MG63 (cell line): ENCODE measurements around the gene GABPB2. TPM values are rescaled to one million over a fixed set of nuclear protein-coding genes. Genes with fewer than 3 reads are reported as not detected.
A peak's percentile ranks its signal among the peaks of the same experiment; 100 is the strongest.

Experiments used
- DNase-seq: peaks from one replicate; pipeline ENCODE4 v3.0.0-alpha.2; 2020
- H3K27me3 ChIP-seq: fragments of 250-450 bp; sonication (Bioruptor Pico); 2 replicates; pipeline ENCODE4 v1.5.1; 2020; ENCODE audit warnings: mild to moderate bottlenecking, moderate library complexity
- H3K36me3 ChIP-seq: fragments of 250-450 bp; sonication (Bioruptor Pico); 2 replicates; pipeline ENCODE4 v1.5.1; 2020; ENCODE audit warnings: mild to moderate bottlenecking, moderate library complexity
- H3K4me3 ChIP-seq: fragments of 250-450 bp; sonication (Bioruptor Pico); 2 replicates; pipeline ENCODE4 v1.5.1; 2020; ENCODE audit warnings: mild to moderate bottlenecking, moderate library complexity
- H3K9me3 ChIP-seq: fragments of 250-450 bp; sonication (Bioruptor Pico); 2 replicates; pipeline ENCODE4 v1.5.1; 2020; ENCODE audit warnings: mild to moderate bottlenecking, moderate library complexity
- total RNA-seq: library from RNA; depleted of rRNA; stranded (reverse); fragments of >200 nt; shearing (Covaris generic); gene quantifications from 2 replicates; pipeline ENCODE4 v1.2.3, GENCODE V29; 2014; ENCODE audit warnings: low replicate concordance; rRNA removed

Gene GABPB2
- 2.2 and 13.6 TPM in 2 replicates for total RNA-seq

DNA sequence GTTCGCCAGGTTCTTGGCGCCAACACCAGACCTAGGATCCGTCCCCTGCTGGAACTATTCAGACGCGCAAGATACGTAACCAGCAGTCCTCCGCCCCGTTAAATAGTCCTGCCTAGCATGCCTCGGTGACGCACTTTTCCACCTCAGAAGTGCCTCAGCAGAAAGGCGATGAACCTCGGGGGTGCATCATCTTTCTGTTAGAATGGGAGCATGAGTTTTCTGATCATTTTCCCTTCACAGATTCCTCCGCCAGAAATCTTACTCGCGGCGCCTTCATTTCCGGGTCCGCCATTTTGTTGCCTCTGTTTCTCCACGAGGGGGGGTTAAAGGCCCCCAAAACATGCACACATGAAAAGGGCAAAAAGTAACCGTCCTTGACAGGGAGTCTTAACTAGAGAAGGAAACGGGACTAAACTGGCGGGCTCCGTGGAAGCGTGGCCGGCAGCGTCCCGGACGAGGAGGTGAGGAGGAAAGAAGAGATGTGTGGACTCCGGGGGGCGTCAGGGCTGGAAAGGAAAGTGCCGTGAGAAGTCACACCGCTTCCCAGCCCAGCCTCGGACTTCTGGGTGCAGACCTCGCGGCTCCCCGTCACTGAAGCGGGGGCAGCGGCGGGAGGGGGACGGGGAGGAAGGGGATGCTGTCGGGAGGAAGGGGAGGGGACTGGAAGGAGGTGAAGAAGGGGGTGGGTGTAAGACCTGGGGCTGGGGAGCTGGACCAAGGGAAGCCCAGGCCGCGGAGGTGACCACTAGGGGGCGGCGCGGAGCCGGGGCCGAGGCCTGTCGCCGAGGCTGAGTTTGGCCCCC is at the start of gene GABPB2:
Gene GABPB2 (plus strand): TSS at position 288 of the 803 bp plus-strand sequence. CDS start 17,429 bp downstream, outside the sequence.
- Histone ChIP-seq H3K4me3 (peak within 1 kb of the TSS; percentile 90), H3K9me3 (no peaks in the 10 kb centered on the region), H3K36me3 (peaks cover 9% of the 10 kb centered on the region; the same call in 1 of the 2 replicates), H3K27me3 (no peaks in the 10 kb centered on the region)
- DNase-seq = peak; percentile 98

- peak; percentile 53 for DNase-seq
- H3K36me3 ChIP-seq = peaks cover 33% of the 10 kb centered on the region
- H3K27me3 ChIP-seq = no peaks in the 10 kb centered on the region
- H3K4me3 ChIP-seq = no peak overlapping the region
- H3K9me3 ChIP-seq = no peaks in the 10 kb centered on the region
Measured at GRCh38 chr1:151024540-151025146, 45.9 kb upstream of the GABPB2 start.

- Histone ChIP-seq H3K4me3 (no peak overlapping the region), H3K9me3 (no peaks in the 10 kb centered on the region), H3K27me3 (no peaks in the 10 kb centered on the region), H3K36me3 (peaks cover 43% of the 10 kb centered on the region)
- no peak for DNase-seq
Measured at GRCh38 chr1:151026460-151026859, 44.1 kb upstream of the GABPB2 start.

- Histone ChIP-seq H3K4me3 (no peak overlapping the region), H3K27me3 (no peaks in the 10 kb centered on the region), H3K9me3 (no peaks in the 10 kb centered on the region), H3K36me3 (peaks cover 50% of the 10 kb centered on the region)
- no peak for DNase-seq
Measured at GRCh38 chr1:151032164-151032563, 38.4 kb upstream of the GABPB2 start.

DNA sequence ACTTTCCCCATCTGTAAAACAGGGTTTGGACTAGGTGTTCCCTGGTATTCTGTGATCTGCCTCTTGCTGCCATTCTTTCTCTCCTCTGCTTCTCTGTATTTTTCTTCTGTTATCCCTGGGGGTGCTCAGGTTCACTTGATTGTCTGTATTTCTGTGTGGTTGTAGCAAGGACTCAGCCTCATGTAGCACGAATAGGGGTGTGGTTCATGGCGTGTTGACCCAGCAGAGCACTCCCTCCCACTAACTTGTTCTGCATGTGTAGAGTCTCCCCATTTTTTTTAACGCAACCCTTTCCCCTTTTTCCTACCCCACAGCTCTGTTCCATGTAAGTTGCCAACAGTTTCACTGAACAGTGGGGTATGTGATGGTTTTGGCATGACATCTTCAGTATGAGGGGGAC is 35.4 kb upstream of the GABPB2 start:
- DNase-seq = no peak
- H3K27me3 ChIP-seq = no peaks in the 10 kb centered on the region
- H3K36me3 ChIP-seq = peaks cover 39% of the 10 kb centered on the region
- no peaks in the 10 kb centered on the region for H3K9me3 ChIP-seq
- H3K4me3 ChIP-seq = no peak overlapping the region

- Histone ChIP-seq H3K36me3 (peaks cover 31% of the 10 kb centered on the region), H3K9me3 (no peaks in the 10 kb centered on the region), H3K27me3 (no peaks in the 10 kb centered on the region), H3K4me3 (no peak within 1 kb of the TSS)
- no peak for DNase-seq
Measured at GRCh38 chr1:151036356-151036755, 34.2 kb upstream of the GABPB2 start, which contains the start of gene BNIPL. Gene BNIPL, plus strand, starts transcription at chr1:151036586. Its CDS starts 140 bp downstream, at chr1:151036726.

GRCh38 chr1:151037032-151037431 is 33.5 kb upstream of the GABPB2 start:
- no peak for DNase-seq

GRCh38 chr1:151039521-151039920 is 31.0 kb upstream of the GABPB2 start:
- no peaks in the 10 kb centered on the region for H3K27me3 ChIP-seq
- peaks cover 15% of the 10 kb centered on the region for H3K36me3 ChIP-seq
- no peak overlapping the region for H3K4me3 ChIP-seq
- no peaks in the 10 kb centered on the region for H3K9me3 ChIP-seq
- no peak for DNase-seq

More at GRCh38 chr1:151037032-151037431, 33.5 kb upstream of the GABPB2 start:
- H3K4me3 ChIP-seq = no peak overlapping the region
- H3K36me3 ChIP-seq = peaks cover 25% of the 10 kb centered on the region
- H3K9me3 ChIP-seq = no peaks in the 10 kb centered on the region
- no peaks in the 10 kb centered on the region for H3K27me3 ChIP-seq

DNA sequence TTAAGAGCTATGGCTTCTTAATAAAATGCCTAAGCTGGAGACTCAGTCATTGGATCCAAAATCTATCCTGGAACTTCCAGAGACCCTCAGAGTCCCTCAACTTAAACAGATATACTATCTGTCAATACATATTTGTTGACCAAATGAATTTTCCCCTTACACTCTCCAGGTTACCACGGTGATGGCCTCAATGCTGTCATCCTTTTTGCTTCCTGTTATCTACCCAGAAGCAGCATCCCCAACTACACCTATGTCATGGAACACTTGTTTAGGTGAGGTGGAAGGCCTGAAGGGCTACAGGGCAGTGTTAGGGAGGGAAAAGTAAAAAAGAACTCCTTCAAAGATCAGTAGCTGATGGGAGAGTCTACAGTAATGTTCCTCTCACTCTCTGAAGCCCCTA is 27.4 kb upstream of the GABPB2 start:
- Histone ChIP-seq H3K27me3 (no peaks in the 10 kb centered on the region), H3K36me3 (peaks cover 4% of the 10 kb centered on the region; the same call in 1 of the 2 replicates), H3K4me3 (no peak overlapping the region), H3K9me3 (no peaks in the 10 kb centered on the region)
- no peak for DNase-seq

DNA sequence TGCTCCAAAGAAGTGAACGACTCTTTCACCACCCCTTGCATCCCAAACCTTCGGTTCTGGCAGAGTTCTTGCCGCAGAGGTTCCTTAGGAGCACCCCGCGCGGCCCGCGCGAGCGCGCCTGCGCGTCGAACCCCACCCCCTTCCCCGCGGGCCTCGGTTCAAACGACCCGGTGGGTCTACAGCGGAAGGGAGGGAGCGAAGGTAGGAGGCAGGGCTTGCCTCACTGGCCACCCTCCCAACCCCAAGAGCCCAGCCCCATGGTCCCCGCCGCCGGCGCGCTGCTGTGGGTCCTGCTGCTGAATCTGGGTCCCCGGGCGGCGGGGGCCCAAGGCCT is 23.0 kb upstream of the GABPB2 start, which contains the start of gene C1orf56:
Gene C1orf56 (plus strand): TSS at position 161 of the 334 bp plus-strand sequence. CDS start 97 bp downstream, at position 258.
- H3K36me3 ChIP-seq = peaks cover 21% of the 10 kb centered on the region
- no peaks in the 10 kb centered on the region for H3K27me3 ChIP-seq
- peak within 1 kb of the TSS; percentile 71 for H3K4me3 ChIP-seq
- peak; percentile 77 for DNase-seq
- no peaks in the 10 kb centered on the region for H3K9me3 ChIP-seq

DNA sequence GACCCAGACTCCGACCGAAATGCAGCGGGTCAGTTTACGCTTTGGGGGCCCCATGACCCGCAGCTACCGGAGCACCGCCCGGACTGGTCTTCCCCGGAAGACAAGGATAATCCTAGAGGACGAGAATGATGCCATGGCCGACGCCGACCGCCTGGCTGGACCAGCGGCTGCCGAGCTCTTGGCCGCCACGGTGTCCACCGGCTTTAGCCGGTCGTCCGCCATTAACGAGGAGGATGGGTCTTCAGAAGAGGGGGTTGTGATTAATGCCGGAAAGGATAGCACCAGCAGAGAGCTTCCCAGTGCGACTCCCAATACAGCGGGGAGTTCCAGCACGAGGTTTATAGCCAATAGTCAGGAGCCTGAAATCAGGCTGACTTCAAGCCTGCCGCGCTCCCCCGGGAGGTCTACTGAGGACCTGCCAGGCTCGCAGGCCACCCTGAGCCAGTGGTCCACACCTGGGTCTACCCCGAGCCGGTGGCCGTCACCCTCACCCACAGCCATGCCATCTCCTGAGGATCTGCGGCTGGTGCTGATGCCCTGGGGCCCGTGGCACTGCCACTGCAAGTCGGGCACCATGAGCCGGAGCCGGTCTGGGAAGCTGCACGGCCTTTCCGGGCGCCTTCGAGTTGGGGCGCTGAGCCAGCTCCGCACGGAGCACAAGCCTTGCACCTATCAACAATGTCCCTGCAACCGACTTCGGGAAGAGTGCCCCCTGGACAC is 22.5 kb upstream of the GABPB2 start:
- Histone ChIP-seq H3K36me3 (peaks cover 27% of the 10 kb centered on the region), H3K27me3 (no peaks in the 10 kb centered on the region), H3K9me3 (no peaks in the 10 kb centered on the region), H3K4me3 (peak overlapping the region; percentile 71)
- DNase-seq = peak; percentile 79

DNA sequence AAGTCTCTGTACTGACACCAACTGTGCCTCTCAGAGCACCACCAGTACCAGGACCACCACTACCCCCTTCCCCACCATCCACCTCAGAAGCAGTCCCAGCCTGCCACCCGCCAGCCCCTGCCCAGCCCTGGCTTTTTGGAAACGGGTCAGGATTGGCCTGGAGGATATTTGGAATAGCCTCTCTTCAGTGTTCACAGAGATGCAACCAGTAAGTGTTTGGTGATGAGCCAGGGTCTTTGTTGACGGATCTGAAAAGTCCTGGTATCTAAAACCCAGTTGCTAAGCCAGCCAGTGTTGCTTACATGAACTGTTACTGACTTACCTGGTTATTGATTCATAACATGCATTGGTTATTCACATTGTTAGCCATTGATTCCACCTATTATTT is 21.9 kb upstream of the GABPB2 start:
- H3K36me3 ChIP-seq = peaks cover 32% of the 10 kb centered on the region
- H3K9me3 ChIP-seq = no peaks in the 10 kb centered on the region
- DNase-seq = no peak
- H3K4me3 ChIP-seq = peak overlapping the region; percentile 71
- H3K27me3 ChIP-seq = no peaks in the 10 kb centered on the region

GRCh38 chr1:151049458-151049857 is 21.1 kb upstream of the GABPB2 start:
- H3K4me3 ChIP-seq = no peak overlapping the region
- DNase-seq = no peak
- H3K36me3 ChIP-seq = peaks cover 40% of the 10 kb centered on the region
- no peaks in the 10 kb centered on the region for H3K9me3 ChIP-seq
- no peaks in the 10 kb centered on the region for H3K27me3 ChIP-seq

DNA sequence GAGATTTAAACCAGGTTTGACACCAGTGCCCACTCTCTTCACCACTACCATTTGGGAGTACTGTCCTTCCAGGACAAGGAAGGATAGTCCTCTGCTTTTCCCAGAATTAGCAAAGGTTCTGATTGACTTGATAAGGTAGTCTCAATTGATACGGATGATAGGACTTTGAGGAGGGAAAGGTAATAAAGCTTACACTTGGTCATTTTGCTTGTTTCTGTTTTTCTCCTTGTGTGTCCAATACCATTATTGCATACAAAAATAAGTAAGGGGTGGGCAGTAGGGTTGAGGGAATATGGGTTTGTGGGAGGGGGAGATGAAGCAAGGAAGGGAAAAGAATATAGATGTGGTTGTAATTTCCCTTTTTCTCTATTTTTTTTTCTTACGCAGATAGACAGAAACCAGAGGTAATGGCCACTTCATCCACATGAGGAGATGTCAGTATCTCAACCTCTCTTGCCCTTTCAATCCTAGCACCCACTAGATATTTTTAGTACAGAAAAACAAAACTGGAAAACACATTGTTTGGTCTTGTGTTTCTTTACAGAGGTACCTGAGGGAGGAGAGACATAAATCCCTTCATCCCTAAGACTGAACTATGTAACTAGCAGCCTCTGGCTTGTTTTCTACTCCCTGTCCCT is 20.4 kb upstream of the GABPB2 start:
- no peaks in the 10 kb centered on the region for H3K9me3 ChIP-seq
- H3K27me3 ChIP-seq = no peaks in the 10 kb centered on the region
- H3K36me3 ChIP-seq = peaks cover 48% of the 10 kb centered on the region
- H3K4me3 ChIP-seq = no peak overlapping the region
- DNase-seq = no peak

DNA sequence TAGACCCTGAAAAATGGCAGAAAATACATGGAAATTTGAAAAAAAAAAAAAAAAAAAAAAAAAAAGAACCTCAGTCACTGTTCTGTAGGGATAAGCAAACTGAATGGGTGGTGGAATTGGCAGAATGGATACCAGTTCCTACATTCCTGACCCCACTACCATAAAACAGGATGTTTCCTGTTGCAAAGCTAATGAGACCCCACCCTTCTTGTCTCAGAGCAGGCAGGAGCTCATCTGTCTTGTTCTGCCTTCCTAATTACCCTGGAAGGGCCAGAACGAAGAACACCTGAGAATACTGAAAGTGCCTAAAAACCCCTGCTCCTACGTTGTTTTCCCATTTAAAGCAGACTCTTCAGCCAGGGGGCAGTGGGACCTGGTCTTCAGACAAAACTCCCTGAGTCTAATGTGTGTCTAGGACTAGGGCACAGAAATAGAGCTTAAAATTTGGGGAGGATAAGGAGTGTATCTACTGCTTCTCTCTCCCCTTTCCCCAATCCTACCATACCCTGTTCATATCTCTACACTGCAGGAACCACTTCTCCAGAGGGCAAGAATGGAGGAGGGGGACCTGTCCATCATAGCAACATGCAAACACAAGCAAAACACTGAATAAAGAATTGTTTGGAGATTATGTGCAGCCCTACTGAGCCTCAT is 19.1 kb upstream of the GABPB2 start:
- H3K9me3 ChIP-seq = no peaks in the 10 kb centered on the region
- no peak for DNase-seq
- H3K27me3 ChIP-seq = no peaks in the 10 kb centered on the region
- peaks cover 61% of the 10 kb centered on the region for H3K36me3 ChIP-seq
- no peak overlapping the region for H3K4me3 ChIP-seq

- peaks cover 80% of the 10 kb centered on the region for H3K36me3 ChIP-seq
- H3K4me3 ChIP-seq = no peak overlapping the region
- H3K27me3 ChIP-seq = no peaks in the 10 kb centered on the region
- no peak for DNase-seq
- H3K9me3 ChIP-seq = no peaks in the 10 kb centered on the region
Measured at GRCh38 chr1:151054971-151055547, 15.5 kb upstream of the GABPB2 start.
